Measurements from ENCODE around the gene RAB3IL1.

RAB3IL1 gene

GRCh38 chr11:61896665-61897386, 20.5 kb downstream of the RAB3IL1 start:
- Histone ChIP-seq H2AK5ac (ENCODE audit: low read length, severe bottlenecking) (no peak overlapping the region), H3K18ac (ENCODE audit: low read depth in 1 of 2, low read length in 2 of 2) (no peak overlapping the region), H2BK15ac (ENCODE audit: low read depth, poor library complexity, severe bottlenecking) (no peak overlapping the region), H3K4me1 (ENCODE audit: control insufficient read depth, insufficient read depth, low read depth, low read length) (peaks cover 7% of the 10 kb centered on the region), H3K4ac (ENCODE audit: low read depth in 1 of 2, low read length in 2 of 2) (no peak overlapping the region), H2AFZ (ENCODE audit: low read depth, low read length) (no peak overlapping the region), H2BK120ac (ENCODE audit: low read depth, low read length) (peak overlapping the region; percentile 9), H4K91ac (ENCODE audit: low read length) (no peak overlapping the region), H3K79me1 (replicated peaks; ENCODE audit: low read length, poor library complexity, severe bottlenecking) (no peaks in the 10 kb centered on the region), H3K14ac (ENCODE audit: low read length in 2 of 2) (no peak overlapping the region), H3K4me2 (ENCODE audit: low read length, poor library complexity, severe bottlenecking) (no peak overlapping the region), H3K23ac (ENCODE audit: low read length in 2 of 2) (no peak overlapping the region), H4K8ac (ENCODE audit: low read length) (no peak overlapping the region), H3K27ac (ENCODE audit: low read length, poor library complexity, severe bottlenecking) (no peak overlapping the region), H2BK5ac (ENCODE audit: low read depth, low read length, poor library complexity, severe bottlenecking) (no peak overlapping the region), H2BK12ac (ENCODE audit: low read length in 2 of 2) (peak overlapping the region in 1 of 2 experiments; percentile 23), H3K9ac (ENCODE audit: low read length) (no peak overlapping the region), H3K4me3 (ENCODE audit: insufficient read depth in 1 of 2, low read depth in 1 of 2, low read length in 2 of 2) (no peak overlapping the region), H3K27me3 (ENCODE audit: control insufficient read depth in 1 of 2, insufficient read depth in 1 of 2, low read length in 2 of 2) (no peaks in the 10 kb centered on the region), H3K9me3 (ENCODE audit: control insufficient read depth, low read length) (no peaks in the 10 kb centered on the region), H3K36me3 (ENCODE audit: control insufficient read depth in 1 of 2, insufficient read depth in 2 of 2, low read depth in 1 of 2, low read length in 2 of 2) (peaks cover 0 to 54% of the 10 kb centered on the region in 2 experiments)
- DNase-seq: no peak
- 85% methylated on average over 15 of the region's 15 CpGs for WGBS

DNA sequence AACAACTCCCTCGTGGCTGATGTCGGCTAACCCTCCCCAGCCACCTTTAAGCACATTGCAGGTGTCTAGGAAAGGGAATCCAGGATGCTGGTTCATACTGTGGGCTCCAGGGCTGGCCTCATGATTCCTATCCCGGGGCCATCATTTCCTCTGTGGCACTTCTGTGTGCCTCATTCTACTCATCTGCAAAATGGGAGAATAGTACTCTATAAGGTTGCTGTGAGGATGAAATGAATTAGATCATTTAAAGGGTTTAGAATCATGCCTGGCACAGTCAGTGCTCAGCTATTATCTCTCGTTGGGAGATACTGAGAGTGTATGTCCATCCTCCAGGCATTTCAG, 21.7 kb downstream of the RAB3IL1 start:
- Histone ChIP-seq H2AFZ (ENCODE audit: low read depth, low read length) (no peak overlapping the region), H3K9me3 (ENCODE audit: control insufficient read depth, low read length) (no peaks in the 10 kb centered on the region), H3K36me3 (ENCODE audit: control insufficient read depth in 1 of 2, insufficient read depth in 2 of 2, low read depth in 1 of 2, low read length in 2 of 2) (peaks cover 0 to 42% of the 10 kb centered on the region in 2 experiments), H3K14ac (ENCODE audit: low read length in 2 of 2) (no peak overlapping the region), H3K18ac (ENCODE audit: low read depth in 1 of 2, low read length in 2 of 2) (no peak overlapping the region), H3K27ac (ENCODE audit: low read length, poor library complexity, severe bottlenecking) (no peak overlapping the region), H2AK5ac (ENCODE audit: low read length, severe bottlenecking) (no peak overlapping the region), H4K91ac (ENCODE audit: low read length) (no peak overlapping the region), H3K27me3 (ENCODE audit: control insufficient read depth in 1 of 2, insufficient read depth in 1 of 2, low read length in 2 of 2) (no peaks in the 10 kb centered on the region), H3K4me2 (ENCODE audit: low read length, poor library complexity, severe bottlenecking) (no peak overlapping the region), H3K4me1 (ENCODE audit: control insufficient read depth, insufficient read depth, low read depth, low read length) (peaks cover 13% of the 10 kb centered on the region), H3K9ac (ENCODE audit: low read length) (no peak overlapping the region), H2BK5ac (ENCODE audit: low read depth, low read length, poor library complexity, severe bottlenecking) (no peak overlapping the region), H3K79me1 (replicated peaks; ENCODE audit: low read length, poor library complexity, severe bottlenecking) (no peaks in the 10 kb centered on the region), H2BK15ac (ENCODE audit: low read depth, poor library complexity, severe bottlenecking) (no peak overlapping the region), H3K23ac (ENCODE audit: low read length in 2 of 2) (no peak overlapping the region), H2BK120ac (ENCODE audit: low read depth, low read length) (no peak overlapping the region), H3K4me3 (ENCODE audit: insufficient read depth in 1 of 2, low read depth in 1 of 2, low read length in 2 of 2) (no peak overlapping the region), H3K4ac (ENCODE audit: low read depth in 1 of 2, low read length in 2 of 2) (no peak overlapping the region), H2BK12ac (ENCODE audit: low read length in 2 of 2) (no peak overlapping the region), H4K8ac (ENCODE audit: low read length) (no peak overlapping the region)
- WGBS: 93% methylated on average over 4 of the region's 4 CpGs
- DNase-seq: no peak

- H2BK12ac ChIP-seq (ENCODE audit: low read length in 2 of 2): no peak overlapping the region
- H3K4me1 ChIP-seq (ENCODE audit: control insufficient read depth, insufficient read depth, low read depth, low read length): peaks cover 18% of the 10 kb centered on the region
- no peak overlapping the region for H3K4me3 ChIP-seq (ENCODE audit: insufficient read depth in 1 of 2, low read depth in 1 of 2, low read length in 2 of 2)
- no peak overlapping the region for H4K91ac ChIP-seq (ENCODE audit: low read length)
- peak overlapping the region; percentile 13 for H2BK15ac ChIP-seq (ENCODE audit: low read depth, poor library complexity, severe bottlenecking)
- H3K4me2 ChIP-seq (ENCODE audit: low read length, poor library complexity, severe bottlenecking): no peak overlapping the region
- H3K14ac ChIP-seq (ENCODE audit: low read length in 2 of 2): no peak overlapping the region
- H2BK5ac ChIP-seq (ENCODE audit: low read depth, low read length, poor library complexity, severe bottlenecking): no peak overlapping the region
- no peak overlapping the region for H3K18ac ChIP-seq (ENCODE audit: low read depth in 1 of 2, low read length in 2 of 2)
- H3K79me1 ChIP-seq (replicated peaks; ENCODE audit: low read length, poor library complexity, severe bottlenecking): no peaks in the 10 kb centered on the region
- H3K9me3 ChIP-seq (ENCODE audit: control insufficient read depth, low read length): no peaks in the 10 kb centered on the region
- H3K36me3 ChIP-seq (ENCODE audit: control insufficient read depth in 1 of 2, insufficient read depth in 2 of 2, low read depth in 1 of 2, low read length in 2 of 2): peaks cover 0 to 37% of the 10 kb centered on the region in 2 experiments
- DNase-seq: no peak
- no peak overlapping the region for H3K23ac ChIP-seq (ENCODE audit: low read length in 2 of 2)
- WGBS: 96% methylated on average over 12 of the region's 17 CpGs
- H3K27me3 ChIP-seq (ENCODE audit: control insufficient read depth in 1 of 2, insufficient read depth in 1 of 2, low read length in 2 of 2): no peaks in the 10 kb centered on the region
- no peak overlapping the region for H2AFZ ChIP-seq (ENCODE audit: low read depth, low read length)
- no peak overlapping the region for H2AK5ac ChIP-seq (ENCODE audit: low read length, severe bottlenecking)
- H3K27ac ChIP-seq (ENCODE audit: low read length, poor library complexity, severe bottlenecking): no peak overlapping the region
- H2BK120ac ChIP-seq (ENCODE audit: low read depth, low read length): no peak overlapping the region
- H3K4ac ChIP-seq (ENCODE audit: low read depth in 1 of 2, low read length in 2 of 2): no peak overlapping the region
- H3K9ac ChIP-seq (ENCODE audit: low read length): no peak overlapping the region
- no peak overlapping the region for H4K8ac ChIP-seq (ENCODE audit: low read length)
Observed at GRCh38 chr11:61895046-61895717, 22.2 kb downstream of the RAB3IL1 start.

- H3K79me1 ChIP-seq (replicated peaks; ENCODE audit: low read length, poor library complexity, severe bottlenecking): peaks cover 2% of the 10 kb centered on the region
- no peak overlapping the region for H3K23ac ChIP-seq (ENCODE audit: low read length in 2 of 2)
- no peak overlapping the region for H2BK5ac ChIP-seq (ENCODE audit: low read depth, low read length, poor library complexity, severe bottlenecking)
- no peak overlapping the region for H2BK120ac ChIP-seq (ENCODE audit: low read depth, low read length)
- H2BK15ac ChIP-seq (ENCODE audit: low read depth, poor library complexity, severe bottlenecking): no peak overlapping the region
- H2AFZ ChIP-seq (ENCODE audit: low read depth, low read length): no peak overlapping the region
- H3K27me3 ChIP-seq (ENCODE audit: control insufficient read depth in 1 of 2, insufficient read depth in 1 of 2, low read length in 2 of 2): no peaks in the 10 kb centered on the region
- H3K4ac ChIP-seq (ENCODE audit: low read depth in 1 of 2, low read length in 2 of 2): no peak overlapping the region
- H3K36me3 ChIP-seq (ENCODE audit: control insufficient read depth in 1 of 2, insufficient read depth in 2 of 2, low read depth in 1 of 2, low read length in 2 of 2): peaks cover 0 to 32% of the 10 kb centered on the region in 2 experiments
- H3K9ac ChIP-seq (ENCODE audit: low read length): no peak overlapping the region
- peak; percentile 80 for DNase-seq
- H4K91ac ChIP-seq (ENCODE audit: low read length): no peak overlapping the region
- no peak overlapping the region for H3K4me2 ChIP-seq (ENCODE audit: low read length, poor library complexity, severe bottlenecking)
- no peaks in the 10 kb centered on the region for H3K9me3 ChIP-seq (ENCODE audit: control insufficient read depth, low read length)
- H3K4me1 ChIP-seq (ENCODE audit: control insufficient read depth, insufficient read depth, low read depth, low read length): peaks cover 18% of the 10 kb centered on the region
- no peak overlapping the region for H2AK5ac ChIP-seq (ENCODE audit: low read length, severe bottlenecking)
- no peak overlapping the region for H3K14ac ChIP-seq (ENCODE audit: low read length in 2 of 2)
- no peak overlapping the region for H3K27ac ChIP-seq (ENCODE audit: low read length, poor library complexity, severe bottlenecking)
- 75% methylated on average over 5 of the region's 5 CpGs for WGBS
- H3K18ac ChIP-seq (ENCODE audit: low read depth in 1 of 2, low read length in 2 of 2): no peak overlapping the region
- no peak overlapping the region for H3K4me3 ChIP-seq (ENCODE audit: insufficient read depth in 1 of 2, low read depth in 1 of 2, low read length in 2 of 2)
- H2BK12ac ChIP-seq (ENCODE audit: low read length in 2 of 2): no peak overlapping the region
- H4K8ac ChIP-seq (ENCODE audit: low read length): no peak overlapping the region
Observed at GRCh38 chr11:61893981-61894380, 23.4 kb downstream of the RAB3IL1 start.

All from mesenchymal stem cell (in vitro differentiated cells and primary cell).